ENCODE measurements around the gene ABCG1.

Gene ABCG1

DNA sequence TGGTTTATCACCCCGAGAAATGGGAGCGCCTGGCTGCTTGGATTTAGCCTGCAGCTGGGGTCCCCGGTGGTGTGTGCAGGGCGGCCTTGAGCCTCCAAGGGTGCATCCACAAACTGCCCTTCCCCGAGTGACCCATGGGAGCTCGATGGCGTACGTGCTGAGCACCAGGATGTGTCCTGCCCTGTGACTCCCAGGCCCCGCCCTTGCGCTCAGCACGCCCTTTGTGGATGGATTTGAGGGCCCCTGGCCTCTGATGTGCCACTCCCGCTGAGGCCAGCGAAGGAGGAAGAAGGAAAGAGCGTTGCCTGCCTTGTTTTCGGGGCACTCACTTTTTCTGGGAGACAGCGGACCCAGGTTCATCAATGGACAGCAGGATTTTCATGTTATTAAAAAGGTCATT lies 98.0 kb downstream of the ABCG1 start:
- H2BK15ac ChIP-seq (replicated peaks; ENCODE audit: low read depth) = no peak overlapping the region
- no peak overlapping the region for H3K18ac ChIP-seq (ENCODE audit: low read length)
- no peak overlapping the region for H3K4me2 ChIP-seq (ENCODE audit: low read length)
- H3K36me3 ChIP-seq (ENCODE audit: control insufficient read depth, insufficient read depth, low read length) = no peaks in the 10 kb centered on the region
- H3K4ac ChIP-seq (ENCODE audit: low read depth, low read length) = no peak overlapping the region
- H3K27me3 ChIP-seq (ENCODE audit: insufficient read depth, low read length, poor library complexity) = no peaks in the 10 kb centered on the region
- no peaks in the 10 kb centered on the region for H3K79me1 ChIP-seq (ENCODE audit: low read length)
- H2AK5ac ChIP-seq (ENCODE audit: low read length) = no peak overlapping the region
- H3K9ac ChIP-seq (ENCODE audit: low read length) = no peak overlapping the region
- H3K56ac ChIP-seq (ENCODE audit: low read length) = no peak overlapping the region
- H4K5ac ChIP-seq (ENCODE audit: low read length) = no peak overlapping the region
- no peak overlapping the region for H3K27ac ChIP-seq (ENCODE audit: low read depth, low read length)
- DNase-seq = no peak
- peaks cover 2% of the 10 kb centered on the region for H3K4me1 ChIP-seq (ENCODE audit: control insufficient read depth, low read depth, low read length)
- H3K79me2 ChIP-seq (ENCODE audit: control insufficient read depth, insufficient read depth, low read length) = no peaks in the 10 kb centered on the region
- no peak overlapping the region for H3K4me3 ChIP-seq (ENCODE audit: low read length)
- WGBS (ENCODE audit: extremely low coverage, insufficient coverage, low lambda C conversion rate) = no CpG with 5 or more reads among the region's 16 CpGs
- H3K23ac ChIP-seq (ENCODE audit: low read length) = no peak overlapping the region
- no peak overlapping the region for H4K8ac ChIP-seq (ENCODE audit: low read depth, low read length)
- no peak overlapping the region for H2BK120ac ChIP-seq (ENCODE audit: low read depth, low read length)
- H2BK5ac ChIP-seq (ENCODE audit: low read length) = no peak overlapping the region

DNA sequence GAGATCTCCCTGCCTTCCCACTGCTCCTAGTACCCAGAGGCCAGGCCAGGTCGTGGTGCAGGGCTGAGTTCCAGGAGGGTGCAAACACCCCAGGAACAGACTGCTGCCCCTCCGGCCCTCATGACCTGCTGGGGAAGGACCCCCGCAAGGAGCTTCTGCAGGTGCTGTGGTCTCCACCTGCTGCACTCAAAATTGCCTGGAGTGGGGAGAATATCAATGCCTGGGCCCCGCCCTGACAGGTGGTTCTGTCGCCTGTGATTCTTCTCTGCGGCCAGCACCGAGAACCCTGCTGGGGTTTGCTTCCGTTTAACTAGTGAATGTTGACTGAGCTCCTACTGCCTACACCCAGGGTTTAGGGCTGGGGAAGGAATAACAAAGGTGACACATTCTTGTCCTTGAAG lies 98.4 kb downstream of the ABCG1 start:
- H3K79me1 ChIP-seq (ENCODE audit: low read length) = no peaks in the 10 kb centered on the region
- H2AK5ac ChIP-seq (ENCODE audit: low read length) = no peak overlapping the region
- peaks cover 2% of the 10 kb centered on the region for H3K4me1 ChIP-seq (ENCODE audit: control insufficient read depth, low read depth, low read length)
- H2BK5ac ChIP-seq (ENCODE audit: low read length) = no peak overlapping the region
- no peak overlapping the region for H3K4ac ChIP-seq (ENCODE audit: low read depth, low read length)
- no peak overlapping the region for H2BK120ac ChIP-seq (ENCODE audit: low read depth, low read length)
- no peak overlapping the region for H4K8ac ChIP-seq (ENCODE audit: low read depth, low read length)
- WGBS (ENCODE audit: extremely low coverage, insufficient coverage, low lambda C conversion rate) = no CpG with 5 or more reads among the region's 8 CpGs
- DNase-seq = no peak
- no peak overlapping the region for H3K18ac ChIP-seq (ENCODE audit: low read length)
- no peak overlapping the region for H3K56ac ChIP-seq (ENCODE audit: low read length)
- no peak overlapping the region for H2BK15ac ChIP-seq (replicated peaks; ENCODE audit: low read depth)
- H3K79me2 ChIP-seq (ENCODE audit: control insufficient read depth, insufficient read depth, low read length) = no peaks in the 10 kb centered on the region
- H3K23ac ChIP-seq (ENCODE audit: low read length) = no peak overlapping the region
- no peak overlapping the region for H4K5ac ChIP-seq (ENCODE audit: low read length)
- H3K4me3 ChIP-seq (ENCODE audit: low read length) = no peak overlapping the region
- no peaks in the 10 kb centered on the region for H3K27me3 ChIP-seq (ENCODE audit: insufficient read depth, low read length, poor library complexity)
- no peak overlapping the region for H3K9ac ChIP-seq (ENCODE audit: low read length)
- no peak overlapping the region for H3K4me2 ChIP-seq (ENCODE audit: low read length)
- H3K36me3 ChIP-seq (ENCODE audit: control insufficient read depth, insufficient read depth, low read length) = no peaks in the 10 kb centered on the region
- H3K27ac ChIP-seq (ENCODE audit: low read depth, low read length) = no peak overlapping the region

DNA sequence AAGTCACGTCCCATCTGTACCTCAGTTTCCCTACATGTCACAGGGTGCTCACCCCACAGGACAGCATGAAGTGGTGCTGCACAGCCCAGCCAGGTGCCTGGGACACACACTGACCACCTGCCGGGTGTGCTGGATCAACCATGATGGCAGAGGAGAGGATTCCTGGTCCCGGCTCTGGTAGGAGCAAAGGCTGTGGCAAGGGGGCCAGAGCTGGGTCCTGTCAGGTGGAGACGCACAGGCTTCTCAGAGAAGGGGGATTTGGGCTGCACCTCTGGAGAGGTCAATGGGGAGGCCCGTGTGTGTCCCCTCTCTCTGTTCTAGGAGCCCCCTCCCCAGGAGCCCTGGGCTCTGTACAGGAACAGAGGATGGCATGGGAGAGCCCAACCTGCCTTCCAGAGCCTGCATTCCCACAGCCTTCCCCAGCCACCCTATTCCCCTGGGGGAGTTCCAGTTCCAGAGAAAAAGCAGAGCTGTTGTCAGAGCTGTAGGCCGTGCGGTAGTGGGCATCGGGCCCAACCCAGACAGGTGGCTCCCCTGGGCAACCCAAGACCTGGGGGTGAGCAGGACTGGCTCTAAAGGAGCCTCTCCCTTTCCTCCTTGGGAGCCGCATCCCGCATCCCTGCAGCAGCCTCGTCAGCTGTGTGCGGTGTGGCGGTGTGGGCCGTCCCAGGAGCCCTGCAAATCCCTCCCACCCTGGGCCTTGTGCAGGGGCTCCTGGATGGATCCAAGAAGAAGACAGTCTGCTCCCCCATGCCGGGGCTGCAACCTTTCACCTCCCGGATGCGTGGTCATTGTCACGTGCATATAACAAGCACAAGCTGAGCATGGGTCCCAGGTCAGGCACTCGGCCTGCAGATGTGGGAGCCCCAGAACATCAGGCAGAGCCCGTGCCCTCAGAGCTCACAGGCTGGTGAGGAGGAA lies 99.1 kb downstream of the ABCG1 start:
- no peak overlapping the region for H3K27ac ChIP-seq (ENCODE audit: low read depth, low read length)
- no peaks in the 10 kb centered on the region for H3K27me3 ChIP-seq (ENCODE audit: insufficient read depth, low read length, poor library complexity)
- DNase-seq = no peak
- no peak overlapping the region for H3K56ac ChIP-seq (ENCODE audit: low read length)
- H2BK120ac ChIP-seq (ENCODE audit: low read depth, low read length) = no peak overlapping the region
- no peak overlapping the region for H3K9ac ChIP-seq (ENCODE audit: low read length)
- H3K4me1 ChIP-seq (ENCODE audit: control insufficient read depth, low read depth, low read length) = peaks cover 2% of the 10 kb centered on the region
- no peak overlapping the region for H2BK5ac ChIP-seq (ENCODE audit: low read length)
- no peak overlapping the region for H4K5ac ChIP-seq (ENCODE audit: low read length)
- H3K18ac ChIP-seq (ENCODE audit: low read length) = no peak overlapping the region
- H2AK5ac ChIP-seq (ENCODE audit: low read length) = no peak overlapping the region
- no peak overlapping the region for H3K23ac ChIP-seq (ENCODE audit: low read length)
- no peak overlapping the region for H3K4me2 ChIP-seq (ENCODE audit: low read length)
- no peaks in the 10 kb centered on the region for H3K79me2 ChIP-seq (ENCODE audit: control insufficient read depth, insufficient read depth, low read length)
- H3K79me1 ChIP-seq (ENCODE audit: low read length) = no peaks in the 10 kb centered on the region
- H3K4ac ChIP-seq (ENCODE audit: low read depth, low read length) = no peak overlapping the region
- H3K4me3 ChIP-seq (ENCODE audit: low read length) = no peak overlapping the region
- WGBS (ENCODE audit: extremely low coverage, insufficient coverage, low lambda C conversion rate) = no CpG with 5 or more reads among the region's 20 CpGs
- no peak overlapping the region for H2BK15ac ChIP-seq (replicated peaks; ENCODE audit: low read depth)
- H4K8ac ChIP-seq (ENCODE audit: low read depth, low read length) = no peak overlapping the region
- H3K36me3 ChIP-seq (ENCODE audit: control insufficient read depth, insufficient read depth, low read length) = no peaks in the 10 kb centered on the region

DNA sequence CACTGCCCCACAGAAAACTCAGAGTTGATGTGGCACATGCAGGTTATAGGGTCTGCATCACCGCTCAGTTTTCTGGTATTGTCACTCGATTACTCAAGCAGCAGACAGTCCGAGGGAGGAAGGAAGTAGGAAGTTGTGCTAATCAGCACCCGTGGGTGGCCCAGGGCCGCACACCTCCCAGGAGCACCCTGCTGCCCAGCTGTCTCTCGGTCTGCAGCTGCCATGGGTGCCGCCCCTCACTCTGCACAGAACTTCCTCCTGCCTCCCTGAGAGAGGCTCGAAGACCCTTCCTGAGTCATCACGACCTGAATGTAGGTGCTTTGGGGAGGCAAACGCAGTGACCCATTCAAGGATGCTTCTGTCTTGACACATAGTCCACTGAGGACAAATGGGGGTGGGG lies 100.4 kb downstream of the ABCG1 start:
- no peak overlapping the region for H3K23ac ChIP-seq (ENCODE audit: low read length)
- H2BK120ac ChIP-seq (ENCODE audit: low read depth, low read length) = no peak overlapping the region
- no peak overlapping the region for H3K4me2 ChIP-seq (ENCODE audit: low read length)
- H3K9ac ChIP-seq (ENCODE audit: low read length) = no peak overlapping the region
- H2BK15ac ChIP-seq (replicated peaks; ENCODE audit: low read depth) = no peak overlapping the region
- H3K27ac ChIP-seq (ENCODE audit: low read depth, low read length) = no peak overlapping the region
- no peak overlapping the region for H4K5ac ChIP-seq (ENCODE audit: low read length)
- H4K8ac ChIP-seq (ENCODE audit: low read depth, low read length) = no peak overlapping the region
- no peak overlapping the region for H2BK5ac ChIP-seq (ENCODE audit: low read length)
- H3K27me3 ChIP-seq (ENCODE audit: insufficient read depth, low read length, poor library complexity) = no peaks in the 10 kb centered on the region
- no peak overlapping the region for H3K56ac ChIP-seq (ENCODE audit: low read length)
- no peak overlapping the region for H3K4ac ChIP-seq (ENCODE audit: low read depth, low read length)
- H3K4me3 ChIP-seq (ENCODE audit: low read length) = no peak overlapping the region
- no peaks in the 10 kb centered on the region for H3K4me1 ChIP-seq (ENCODE audit: control insufficient read depth, low read depth, low read length)
- no peaks in the 10 kb centered on the region for H3K79me1 ChIP-seq (ENCODE audit: low read length)
- H3K36me3 ChIP-seq (ENCODE audit: control insufficient read depth, insufficient read depth, low read length) = no peaks in the 10 kb centered on the region
- no peak for DNase-seq
- no peak overlapping the region for H3K18ac ChIP-seq (ENCODE audit: low read length)
- H3K79me2 ChIP-seq (ENCODE audit: control insufficient read depth, insufficient read depth, low read length) = no peaks in the 10 kb centered on the region
- H2AK5ac ChIP-seq (ENCODE audit: low read length) = no peak overlapping the region
- WGBS (ENCODE audit: extremely low coverage, insufficient coverage, low lambda C conversion rate) = no CpG with 5 or more reads among the region's 10 CpGs

DNA sequence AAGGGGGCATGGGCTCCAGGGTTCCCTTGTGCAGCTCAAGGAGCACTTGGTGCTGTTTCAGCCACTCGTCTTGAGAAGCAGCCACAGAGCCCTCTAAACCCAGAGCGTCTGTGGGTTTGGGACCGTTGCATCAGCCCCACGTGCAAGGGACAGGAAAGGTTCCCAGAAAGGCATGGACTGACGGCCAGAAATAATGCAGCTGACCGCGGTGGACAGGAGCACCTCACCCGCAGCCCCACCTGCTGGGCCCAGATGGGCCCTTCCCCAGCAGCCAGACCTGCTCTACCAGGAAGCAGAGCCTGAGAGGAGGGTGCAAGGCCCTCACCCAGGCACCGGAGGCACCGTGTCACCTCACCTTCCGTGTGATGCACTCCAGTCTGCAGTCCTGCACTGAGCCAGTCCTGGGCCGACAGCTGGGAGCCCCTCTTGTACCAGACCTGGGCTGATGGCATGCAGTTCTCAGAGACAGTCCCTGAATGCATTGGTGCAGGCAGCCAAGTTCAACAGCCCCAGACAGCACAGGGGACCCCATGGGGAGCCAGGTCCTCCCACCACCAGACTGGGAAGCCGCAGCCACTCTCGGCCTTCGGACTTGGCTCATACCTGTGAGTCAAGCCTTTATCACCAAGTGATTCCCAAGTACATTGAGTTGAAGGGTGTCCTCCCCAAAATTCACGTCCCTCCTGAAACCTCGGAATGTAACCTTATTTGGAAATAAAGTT lies 101.1 kb downstream of the ABCG1 start:
- H3K4me2 ChIP-seq (ENCODE audit: low read length) = no peak overlapping the region
- no peaks in the 10 kb centered on the region for H3K79me1 ChIP-seq (ENCODE audit: low read length)
- no peaks in the 10 kb centered on the region for H3K79me2 ChIP-seq (ENCODE audit: control insufficient read depth, insufficient read depth, low read length)
- H3K27ac ChIP-seq (ENCODE audit: low read depth, low read length) = no peak overlapping the region
- no peak overlapping the region for H4K5ac ChIP-seq (ENCODE audit: low read length)
- H3K56ac ChIP-seq (ENCODE audit: low read length) = no peak overlapping the region
- no peak overlapping the region for H3K23ac ChIP-seq (ENCODE audit: low read length)
- H2BK15ac ChIP-seq (replicated peaks; ENCODE audit: low read depth) = no peak overlapping the region
- no peaks in the 10 kb centered on the region for H3K4me1 ChIP-seq (ENCODE audit: control insufficient read depth, low read depth, low read length)
- H2AK5ac ChIP-seq (ENCODE audit: low read length) = no peak overlapping the region
- H2BK120ac ChIP-seq (ENCODE audit: low read depth, low read length) = no peak overlapping the region
- no peak overlapping the region for H2BK5ac ChIP-seq (ENCODE audit: low read length)
- no peaks in the 10 kb centered on the region for H3K27me3 ChIP-seq (ENCODE audit: insufficient read depth, low read length, poor library complexity)
- no peak overlapping the region for H3K4me3 ChIP-seq (ENCODE audit: low read length)
- H3K4ac ChIP-seq (ENCODE audit: low read depth, low read length) = no peak overlapping the region
- no peak overlapping the region for H3K9ac ChIP-seq (ENCODE audit: low read length)
- no CpG with 5 or more reads among the region's 17 CpGs for WGBS (ENCODE audit: extremely low coverage, insufficient coverage, low lambda C conversion rate)
- no peak overlapping the region for H3K18ac ChIP-seq (ENCODE audit: low read length)
- no peaks in the 10 kb centered on the region for H3K36me3 ChIP-seq (ENCODE audit: control insufficient read depth, insufficient read depth, low read length)
- no peak overlapping the region for H4K8ac ChIP-seq (ENCODE audit: low read depth, low read length)
- DNase-seq = no peak
